Pulmonary artery endothelial cell (primary cell): ENCODE data around the gene ZNF488. TPM values are rescaled to one million over a fixed set of nuclear protein-coding genes. Genes with fewer than 3 reads are reported as not detected.
"Not testable (repeated sequence)": the region's sequence is repeated elsewhere in the genome, so short reads cannot be mapped to it uniquely, and the experiment has no call there.

ENCODE experiments used
- DNase-seq: peaks from one replicate; pipeline ENCODE4 v3.0.0-alpha.2; 2011; ENCODE audit warnings: low read depth, low spot score
- total RNA-seq: library from RNA; depleted of rRNA; stranded (reverse); fragments of >200 nt; gene quantifications from 2 replicates; pipeline ENCODE4 v1.2.3, GENCODE V29; 2014

The ZNF488 gene, protein sequence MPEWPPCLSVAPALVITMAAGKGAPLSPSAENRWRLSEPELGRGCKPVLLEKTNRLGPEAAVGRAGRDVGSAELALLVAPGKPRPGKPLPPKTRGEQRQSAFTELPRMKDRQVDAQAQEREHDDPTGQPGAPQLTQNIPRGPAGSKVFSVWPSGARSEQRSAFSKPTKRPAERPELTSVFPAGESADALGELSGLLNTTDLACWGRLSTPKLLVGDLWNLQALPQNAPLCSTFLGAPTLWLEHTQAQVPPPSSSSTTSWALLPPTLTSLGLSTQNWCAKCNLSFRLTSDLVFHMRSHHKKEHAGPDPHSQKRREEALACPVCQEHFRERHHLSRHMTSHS
- not detected in 2 replicates for total RNA-seq

DNA sequence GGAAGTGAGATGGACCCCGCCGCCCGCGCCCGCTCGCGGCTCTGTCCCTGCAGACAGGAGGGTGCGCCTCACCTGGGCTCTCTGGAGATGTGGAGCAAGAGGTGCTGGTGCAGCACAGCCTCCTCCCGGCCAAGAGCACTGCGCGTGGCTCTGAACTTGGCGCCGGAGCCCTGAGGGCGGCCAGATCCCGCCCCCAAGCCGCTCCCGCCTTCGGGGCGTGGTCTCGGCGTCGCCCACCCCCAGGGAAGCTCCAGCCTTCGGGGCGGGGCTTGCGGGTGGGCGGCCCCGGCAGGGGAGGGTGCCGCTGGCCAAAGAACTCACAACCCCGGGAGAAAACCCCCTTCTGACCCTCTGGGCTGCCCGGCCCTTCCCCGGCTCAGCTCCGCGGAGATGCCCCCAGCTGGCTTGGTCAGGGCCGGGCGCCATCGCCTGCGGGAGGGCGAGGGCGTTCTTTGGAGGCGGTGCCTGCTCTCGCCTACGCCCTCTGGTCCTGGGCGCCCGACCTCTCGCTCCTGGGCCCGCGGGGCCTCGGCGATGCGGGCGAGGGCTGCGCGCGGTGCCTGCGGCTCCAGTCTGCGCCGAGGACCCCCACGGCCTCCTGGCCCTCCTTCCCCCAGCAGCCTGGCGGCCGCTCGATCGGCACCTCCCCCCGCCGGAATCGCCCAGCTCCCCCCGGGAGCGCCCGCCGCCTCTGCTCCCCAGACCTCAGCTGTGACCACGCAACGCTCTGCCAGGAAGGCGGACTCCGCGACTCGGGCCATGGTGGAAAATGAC is at the start of gene ZNF488:
Gene ZNF488 (minus strand): TSS at position 146 of the 774 bp plus-strand sequence. CDS start 15,464 bp downstream, outside the sequence.
- peak; percentile 17 for DNase-seq

DNA sequence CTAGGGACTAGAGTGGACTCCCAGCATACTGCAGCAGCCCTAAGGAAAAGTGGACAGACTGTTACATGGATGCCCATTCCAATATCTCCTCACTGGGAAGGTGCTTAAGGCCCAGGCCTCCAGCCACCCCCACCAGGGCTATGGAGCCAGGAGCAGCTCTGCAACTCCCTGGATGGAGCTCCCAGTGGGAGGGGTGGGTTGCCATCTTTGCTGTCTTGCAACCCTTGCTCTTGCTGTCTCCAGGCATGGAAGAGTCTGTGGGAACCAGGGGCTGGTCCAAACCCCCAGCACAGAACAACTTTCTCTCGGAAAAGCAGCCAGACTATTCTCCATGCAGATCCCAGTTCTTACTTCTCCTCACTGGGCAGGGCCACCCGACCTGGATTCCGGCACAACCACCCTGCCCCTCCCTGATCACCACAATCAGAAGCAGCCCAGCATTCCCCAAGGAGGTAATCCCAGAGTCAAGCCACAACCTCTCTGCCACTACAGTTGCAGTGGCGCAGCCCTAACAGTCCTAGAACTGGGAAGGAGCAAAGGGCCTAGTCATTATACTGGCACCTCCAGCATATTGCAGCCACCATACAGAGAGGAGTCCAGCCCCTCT is 41.8 kb upstream of the ZNF488 start:
- DNase-seq = no peak

DNA sequence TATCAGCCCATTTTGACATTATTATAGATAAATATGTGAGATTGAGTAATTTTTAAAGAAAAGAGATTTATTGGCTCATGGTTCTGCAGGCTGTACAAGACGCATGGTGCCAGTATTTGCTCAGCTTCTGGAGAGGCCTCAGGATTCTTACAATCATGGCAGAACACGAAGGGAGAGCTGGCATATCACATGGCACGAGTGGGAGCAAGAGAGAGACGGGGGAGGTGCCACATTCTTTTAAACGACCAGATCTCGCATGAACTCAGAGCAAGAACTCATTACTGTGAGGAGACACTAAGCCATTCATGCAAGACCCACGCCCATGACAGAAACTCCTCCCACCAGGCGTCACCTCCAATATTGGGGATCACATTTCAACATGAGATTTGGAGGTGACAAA is 40.1 kb upstream of the ZNF488 start:
- DNase-seq = no peak

DNA sequence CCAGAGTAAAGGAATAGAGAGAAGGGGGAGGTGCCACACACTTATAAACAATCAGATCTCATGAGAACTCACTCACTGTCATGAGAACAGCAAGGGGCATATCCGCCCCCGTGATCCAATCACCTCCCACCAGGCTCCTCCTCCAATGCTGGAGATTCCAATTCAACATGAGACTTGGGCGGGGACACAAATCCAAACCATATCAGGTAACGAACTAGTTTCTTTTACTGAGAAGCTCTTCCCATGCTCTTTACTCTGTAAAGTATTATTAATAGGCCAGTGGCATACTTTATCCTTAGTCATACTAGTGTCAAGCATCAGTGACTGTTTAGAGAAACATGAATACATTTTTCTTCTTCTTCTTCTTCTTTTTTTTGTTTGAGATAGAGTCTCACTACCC is 39.4 kb upstream of the ZNF488 start:
- no peak for DNase-seq

DNA sequence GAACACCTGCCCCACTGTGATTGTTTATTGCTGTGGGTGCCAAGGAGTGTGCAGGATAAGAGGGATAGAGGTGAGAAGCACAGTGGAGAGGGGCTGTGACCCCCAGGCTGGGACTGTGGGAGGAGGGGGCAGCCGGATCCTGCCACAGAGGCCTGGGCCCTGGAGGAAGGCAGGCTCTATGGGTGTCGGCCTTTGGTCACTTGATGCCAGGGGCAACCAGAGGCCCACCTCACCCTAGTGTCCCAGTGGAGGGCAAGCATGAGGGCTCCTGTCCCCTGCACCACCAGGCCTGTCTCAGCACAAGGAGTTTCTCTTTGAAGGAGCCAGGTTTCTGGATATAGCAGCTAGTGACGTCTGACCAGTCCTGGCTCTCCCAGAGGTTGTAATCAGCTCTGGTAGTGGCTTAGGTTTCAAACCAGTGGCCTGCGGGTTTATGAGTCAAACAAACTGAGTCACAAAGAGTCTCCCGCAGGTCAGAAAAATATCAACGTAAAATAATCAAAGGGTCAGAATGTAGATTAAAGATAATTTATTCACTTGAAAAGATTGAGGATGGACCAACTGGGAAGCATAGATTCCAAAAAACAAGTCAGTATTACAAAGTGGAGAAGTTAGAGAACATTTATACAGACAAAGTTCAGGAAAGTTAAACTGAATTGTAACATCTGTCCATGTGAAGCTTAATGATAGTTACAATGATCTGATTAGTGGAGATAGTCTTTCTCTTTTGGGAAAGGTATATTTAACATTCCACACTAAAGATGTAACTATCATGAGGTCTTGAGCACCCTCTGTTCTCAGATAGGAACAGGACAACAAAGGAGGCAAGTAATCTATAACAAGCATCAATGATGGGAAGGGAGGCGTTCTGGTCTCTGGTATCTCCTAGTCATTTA is 37.2 kb upstream of the ZNF488 start:
- DNase-seq = no peak

DNA sequence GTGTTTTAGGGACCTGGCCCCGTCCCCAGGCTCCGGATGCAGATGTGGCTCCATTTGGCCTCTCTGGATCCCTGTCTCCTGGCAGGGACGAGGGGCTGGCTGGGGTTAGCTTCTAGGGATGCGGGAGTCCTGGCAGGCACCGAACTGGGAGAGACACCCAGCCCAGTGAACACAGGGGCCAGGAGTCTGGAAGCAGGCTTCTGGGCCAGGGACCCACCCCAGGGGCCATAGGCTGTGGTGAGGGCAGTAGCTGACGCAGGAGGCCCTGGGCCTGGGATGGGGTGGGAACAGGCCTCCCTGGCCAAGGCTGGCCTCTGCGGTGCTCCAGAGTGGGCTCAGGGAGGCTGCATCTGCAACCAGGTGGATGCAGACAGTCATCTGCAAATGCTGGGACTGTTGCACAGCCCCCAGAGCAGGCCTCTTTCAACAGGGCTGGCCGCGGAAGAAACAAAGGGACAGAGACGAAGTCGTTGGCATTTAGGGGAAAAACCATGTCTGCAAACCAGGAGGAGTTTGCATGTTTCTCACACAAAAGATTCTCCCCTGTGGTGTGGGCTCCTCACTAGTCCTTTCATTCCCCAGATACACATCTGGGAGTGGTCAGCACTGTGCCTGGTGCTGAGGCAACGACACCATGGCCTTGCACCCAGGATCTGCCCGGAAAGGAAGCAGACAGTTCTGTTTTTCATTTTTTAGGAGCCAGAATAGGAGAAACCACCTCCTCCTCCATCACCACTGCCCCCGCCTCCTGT is 36.4 kb upstream of the ZNF488 start:
- no peak for DNase-seq

DNA sequence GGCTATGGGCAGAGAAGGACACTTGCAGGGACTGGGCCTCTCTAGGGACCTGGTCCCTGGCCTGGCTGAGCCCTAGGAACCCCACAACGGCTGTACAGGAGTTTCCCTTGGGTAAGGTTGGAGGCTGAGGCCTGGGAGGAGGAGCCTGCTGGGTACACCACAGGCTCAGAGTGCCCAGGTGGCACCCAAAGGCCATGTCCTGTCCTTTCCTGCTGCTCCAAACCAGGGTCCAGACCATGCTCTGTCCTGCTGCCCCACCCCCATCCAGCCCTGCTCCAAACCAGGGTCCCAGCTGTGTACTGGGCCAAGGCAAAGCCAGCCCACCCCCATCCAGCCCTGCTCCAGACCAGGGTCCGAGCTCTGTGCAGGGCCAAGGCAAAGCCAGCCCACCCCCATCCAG is 35.3 kb upstream of the ZNF488 start:
- DNase-seq = no peak

DNA sequence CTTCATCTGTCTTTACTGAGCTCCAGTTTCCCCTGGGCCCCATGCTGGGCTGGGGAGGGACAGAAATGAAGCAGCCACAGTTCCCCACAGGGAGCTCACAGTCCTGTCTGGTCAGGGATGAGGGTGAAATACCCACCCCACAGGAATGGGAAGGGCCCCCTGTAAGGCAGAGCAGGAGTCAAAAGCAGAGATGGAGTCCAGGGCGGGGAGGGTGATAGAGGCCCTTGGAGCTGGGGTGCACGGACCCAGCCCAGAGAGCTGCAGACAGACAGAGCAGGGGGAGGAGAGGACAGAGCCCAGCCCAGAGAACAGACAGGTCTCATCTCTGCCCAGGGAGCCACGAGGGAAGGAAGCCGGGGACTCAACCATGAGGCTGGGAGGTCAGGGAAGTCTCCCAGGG is 34.9 kb upstream of the ZNF488 start:
- DNase-seq = no peak

DNA sequence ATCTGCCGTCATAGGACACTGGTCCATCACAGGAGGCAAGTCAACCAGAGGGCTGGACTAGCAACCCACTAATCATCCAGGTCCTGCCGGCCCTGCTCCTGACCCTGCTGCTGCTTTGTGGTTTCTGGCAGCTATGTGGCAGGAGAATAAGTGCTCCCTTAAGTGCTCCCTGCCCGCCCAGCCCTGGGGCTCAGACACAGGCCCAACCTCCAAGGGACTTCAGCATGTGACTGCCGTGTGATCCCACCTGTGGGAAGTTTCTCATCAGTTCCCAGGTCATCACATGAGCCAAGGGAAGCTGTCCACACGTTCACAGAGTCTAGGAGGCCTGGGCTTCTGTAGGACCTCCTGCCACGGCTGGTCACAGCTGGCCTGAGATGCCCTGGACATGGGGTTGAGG is 34.2 kb upstream of the ZNF488 start:
- DNase-seq = no peak

DNA sequence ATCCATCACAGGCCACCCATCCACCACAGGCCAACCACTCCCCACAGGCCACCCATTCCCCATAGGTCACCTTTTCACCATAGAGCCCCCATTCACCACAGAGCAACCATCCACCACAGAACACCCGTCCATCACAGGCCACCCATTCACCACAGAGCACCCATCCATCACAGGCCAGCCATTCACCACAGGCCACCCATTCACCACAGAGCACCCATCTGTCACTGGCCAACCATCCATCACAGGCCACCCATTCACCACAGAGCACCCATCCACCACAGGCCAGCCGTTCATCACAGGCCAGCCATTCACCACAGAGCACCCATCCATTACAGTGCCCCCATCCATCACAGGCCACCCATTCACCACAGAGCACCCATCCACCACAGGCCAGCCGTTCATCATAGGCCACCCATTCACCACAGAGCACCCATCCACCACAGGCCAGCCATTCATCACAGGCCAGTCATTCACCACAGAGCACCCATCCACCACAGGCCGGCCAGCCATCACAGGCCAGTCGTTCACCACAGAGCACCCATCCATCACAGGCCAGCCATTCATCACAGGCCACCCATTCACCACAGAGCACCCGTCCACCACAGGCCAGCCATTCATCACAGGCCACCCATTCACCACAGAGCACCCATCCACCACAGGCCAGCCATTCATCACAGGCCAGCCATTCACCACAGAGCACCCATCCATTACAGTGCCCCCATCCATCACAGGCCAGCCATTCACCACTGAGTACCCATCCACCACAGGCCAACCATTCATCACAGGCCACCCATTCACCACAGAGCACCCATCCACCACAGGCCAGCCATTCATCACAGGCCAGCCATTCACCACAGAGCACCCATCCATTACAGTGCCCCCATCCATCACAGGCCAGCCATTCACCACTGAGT is 32.5 kb upstream of the ZNF488 start:
- DNase-seq = not testable (repeated sequence)

DNA sequence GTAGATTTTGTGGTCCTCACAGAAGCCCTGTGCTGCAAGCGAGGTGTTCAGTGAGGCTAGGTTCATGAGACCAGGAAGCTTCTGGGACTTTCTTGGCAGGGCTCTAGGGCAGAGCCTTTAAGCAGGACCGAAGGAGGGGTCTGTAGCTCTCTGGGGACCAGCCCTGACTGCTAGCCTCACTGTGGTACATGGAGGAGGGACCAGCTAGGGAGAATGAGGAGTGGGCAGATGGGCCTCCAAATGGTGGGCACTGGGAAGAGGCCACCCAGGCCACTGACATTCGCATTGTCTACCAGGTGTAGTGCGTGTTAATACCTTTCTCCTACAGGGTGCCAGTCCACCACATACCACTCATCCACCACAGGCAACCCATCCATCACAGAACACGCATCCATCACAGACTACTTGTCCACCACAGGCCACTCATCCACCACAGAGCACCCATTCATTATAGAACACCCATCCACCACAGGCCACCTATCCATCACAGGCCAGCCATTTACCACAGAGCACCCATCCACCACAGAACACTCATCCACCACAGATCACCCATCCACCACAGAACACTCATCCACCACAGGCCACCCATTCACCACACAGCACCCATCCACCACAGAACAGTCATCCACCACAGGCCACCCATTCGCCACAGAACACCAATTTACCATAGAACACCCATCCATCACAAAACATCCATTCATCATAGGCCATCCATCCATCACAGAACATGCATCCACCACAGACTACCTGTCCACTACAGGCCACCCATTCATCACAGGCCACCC is 31.6 kb upstream of the ZNF488 start:
- no peak for DNase-seq

DNA sequence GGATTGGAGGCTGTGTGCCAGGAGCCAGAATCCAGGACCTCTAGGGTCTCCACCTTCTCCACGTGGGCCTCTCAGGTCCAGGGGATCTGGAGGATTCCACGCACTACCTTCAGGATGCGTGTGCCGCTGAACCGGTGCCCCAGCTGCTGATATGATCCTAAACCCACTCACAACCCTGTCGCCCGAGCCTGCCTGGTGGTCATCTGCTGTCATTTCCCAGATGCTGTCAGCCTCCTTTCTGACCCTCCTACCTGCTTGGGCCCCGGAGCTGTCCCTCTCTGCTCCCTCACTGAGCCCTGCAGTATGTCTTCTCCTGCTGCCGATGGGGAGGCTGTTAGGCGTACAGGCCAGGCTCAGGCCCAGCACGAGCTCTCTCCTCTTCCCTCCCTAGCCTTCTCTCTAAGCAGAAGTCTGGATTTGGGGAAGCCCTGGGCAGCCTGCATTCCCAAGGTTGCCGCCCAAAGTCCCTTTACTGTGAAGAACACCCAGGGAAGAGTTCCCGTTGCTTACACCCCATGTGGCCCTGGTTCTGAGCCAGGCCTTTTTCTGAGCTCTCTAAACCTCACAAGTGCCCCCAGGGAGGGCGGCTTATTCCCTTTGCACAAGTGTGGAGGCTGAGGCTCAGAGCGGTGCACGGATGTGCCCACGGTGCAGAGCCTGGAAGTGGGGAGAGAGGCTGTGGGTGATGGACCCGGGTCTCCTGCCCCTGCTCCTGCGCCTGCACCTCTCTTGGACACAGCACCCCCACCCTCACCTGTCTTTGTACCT is 30.8 kb upstream of the ZNF488 start:
- no peak for DNase-seq

DNA sequence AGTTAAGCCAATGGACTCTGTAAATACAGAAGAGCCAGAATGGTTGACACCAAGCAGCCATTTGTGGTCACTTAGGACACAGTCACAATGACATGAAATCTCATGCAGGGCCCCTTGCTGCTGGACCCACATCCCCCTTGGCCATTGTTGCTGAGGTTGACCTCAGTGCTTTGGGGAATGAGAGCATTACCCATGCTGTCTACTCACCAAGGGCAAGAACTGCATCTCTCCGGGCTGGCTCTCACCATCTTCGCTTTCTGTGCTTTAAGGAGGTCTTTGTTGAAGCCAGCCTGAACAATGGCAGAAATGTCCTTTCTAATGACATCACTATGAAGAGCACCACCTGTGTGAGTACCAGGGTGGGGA is 30.1 kb upstream of the ZNF488 start:
- no peak for DNase-seq

DNA sequence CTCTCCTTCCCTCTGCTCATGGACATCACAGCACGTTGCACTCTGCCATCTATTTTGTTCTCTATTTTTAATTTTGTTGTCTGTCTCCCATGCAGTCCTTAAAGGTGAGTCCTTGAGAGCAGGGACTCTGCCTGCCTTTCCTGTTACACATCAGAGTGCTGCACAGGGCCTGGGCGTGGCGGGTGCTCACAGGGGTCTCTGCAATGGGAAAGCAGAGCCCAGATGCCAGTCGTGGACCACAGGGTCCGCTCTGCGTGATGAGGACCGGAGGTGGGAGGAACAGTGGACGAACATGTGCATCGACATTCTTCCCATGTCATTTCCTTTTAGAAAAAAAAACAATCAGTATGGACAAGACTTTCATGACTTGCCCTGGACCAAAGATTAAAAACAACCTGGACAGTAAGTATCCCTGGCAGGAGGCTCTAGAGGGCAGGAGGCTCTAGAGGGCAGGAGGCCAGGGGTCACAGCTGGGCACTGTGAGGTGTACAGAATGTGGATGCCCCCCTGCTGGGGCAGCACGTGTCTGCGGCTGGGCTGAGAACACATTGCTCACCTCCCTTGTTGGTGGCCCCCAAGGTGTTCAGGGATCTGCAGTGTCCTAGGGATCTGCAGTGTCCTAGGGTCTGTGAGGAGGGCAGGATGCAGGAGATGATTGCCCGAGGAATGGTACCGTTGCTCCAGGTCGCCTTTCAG is 29.6 kb upstream of the ZNF488 start:
- no peak for DNase-seq

DNA sequence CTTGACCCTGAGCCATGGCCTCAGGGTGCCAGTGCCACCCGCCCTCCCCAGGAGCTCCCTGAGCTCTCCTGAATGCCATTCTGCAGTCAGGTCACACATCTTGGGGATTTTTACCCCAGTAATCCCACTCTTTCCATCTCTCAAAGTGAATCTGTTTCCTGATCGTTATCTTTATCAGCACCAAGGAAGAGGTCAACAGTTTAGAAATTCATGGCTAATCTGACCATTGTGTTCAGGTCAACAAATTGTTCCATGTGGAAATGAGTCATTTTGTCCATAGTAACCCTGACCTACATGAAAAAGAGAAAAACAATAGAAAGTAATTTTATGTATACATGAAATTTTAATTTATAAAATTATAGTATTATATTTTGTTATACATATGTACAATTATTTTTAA is 28.8 kb upstream of the ZNF488 start:
- peak; percentile 53 for DNase-seq

DNA sequence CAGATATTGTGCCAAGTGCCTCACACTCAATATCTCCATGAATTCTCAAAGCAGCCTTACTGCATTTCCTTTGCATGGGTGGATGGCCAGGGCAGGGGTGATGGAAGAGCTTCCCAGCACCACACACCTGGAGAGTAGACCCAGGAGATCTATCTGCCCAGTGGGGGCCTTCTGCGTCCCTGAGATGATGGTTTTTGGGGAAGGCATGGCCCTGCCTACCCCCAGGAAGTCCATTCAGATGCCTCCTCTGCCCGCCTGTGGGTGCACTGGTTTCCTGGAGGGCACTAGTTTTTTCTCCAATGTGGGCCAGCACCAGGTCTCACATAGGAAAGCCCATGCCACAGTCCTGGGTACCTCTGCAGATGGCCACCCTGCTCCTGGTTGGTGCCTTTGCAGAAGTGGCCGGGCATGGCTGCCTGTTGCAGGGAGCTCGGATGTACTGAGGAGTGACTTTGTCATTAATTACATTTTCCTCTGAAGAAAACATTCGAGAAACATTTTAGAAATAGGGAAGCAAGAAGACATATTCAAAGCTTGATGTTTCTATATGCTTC is 28.2 kb upstream of the ZNF488 start:
- no peak for DNase-seq

DNA sequence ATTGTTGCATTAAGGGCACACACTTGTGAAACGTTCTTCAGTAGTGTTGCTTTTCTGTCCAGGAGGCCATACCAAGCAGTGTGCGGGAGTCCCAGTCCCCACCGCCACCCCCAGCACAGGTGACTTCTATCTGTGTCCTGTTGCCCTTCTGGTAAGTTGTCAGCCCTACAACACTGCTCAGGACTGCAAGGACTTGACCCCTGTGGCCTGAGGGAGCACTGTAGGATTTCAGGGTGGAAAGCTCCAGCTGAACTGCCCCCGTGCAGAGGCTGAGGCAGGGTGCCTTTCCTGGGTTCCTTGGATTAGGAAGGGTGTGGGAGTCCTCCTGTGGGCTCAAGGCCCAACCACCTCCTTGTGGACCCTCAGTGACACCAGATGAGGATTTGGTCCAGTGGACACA is 26.8 kb upstream of the ZNF488 start:
- DNase-seq = no peak
